HG02623 (cell line): ENCODE results near the gene ZC3HAV1.
A peak's percentile ranks its signal among the peaks of the same experiment; 100 is the strongest.
"Not testable (repeated sequence)": the region's sequence is repeated elsewhere in the genome, so short reads cannot be mapped to it uniquely, and the experiment has no call there.

Source experiments
- ATAC-seq: cut with Tn5 transposase; IDR thresholded peaks from one replicate; pipeline ENCODE4 v1.9.1; 2021; ENCODE audit warnings: moderate library complexity; ENCODE audit not compliant: unreplicated experiment

The ZC3HAV1 gene

GRCh38 chr7:139029353-139029752 lies 80.2 kb downstream of the ZC3HAV1 start:
- no peak for ATAC-seq

GRCh38 chr7:139026551-139026950 lies 83.0 kb downstream of the ZC3HAV1 start:
- ATAC-seq, result no peak

GRCh38 chr7:139025861-139026260 lies 83.7 kb downstream of the ZC3HAV1 start:
- not testable (repeated sequence) for ATAC-seq

- no peak for ATAC-seq
These were observed 86.4 kb downstream of the ZC3HAV1 start for GRCh38 chr7:139023076-139023475.

- no peak for ATAC-seq
These were observed 87.2 kb downstream of the ZC3HAV1 start for GRCh38 chr7:139022286-139022685.

- ATAC-seq, result no peak
These were observed 90.6 kb downstream of the ZC3HAV1 start for GRCh38 chr7:139018910-139019309.

GRCh38 chr7:139016931-139017511 lies 92.5 kb downstream of the ZC3HAV1 start:
- peak; percentile 68 for ATAC-seq

- ATAC-seq, result no peak
These were observed 98.1 kb downstream of the ZC3HAV1 start for GRCh38 chr7:139011373-139011772.

- ATAC-seq, result no peak
These were observed 105.0 kb downstream of the ZC3HAV1 start for GRCh38 chr7:139004321-139005090.

GRCh38 chr7:138999414-138999813 lies 110.1 kb downstream of the ZC3HAV1 start:
- ATAC-seq, result no peak
